ENCODE results near the gene PDCL2. TPM values are rescaled to one million over a fixed set of nuclear protein-coding genes. Genes with fewer than 3 reads are reported as not detected.

Gene PDCL2
- total RNA-seq, 3 donors from 2014 or later (not counting 1 experiment from before 2014, with no cell fraction given), result not detected

- Mint-ChIP-seq H3K27me3 (ENCODE audit: low read depth in 2 of 2) (peaks cover 11 to 21% of the 10 kb centered on the region in 2 donors), H3K27ac (peak overlapping the region in 1 of 2 donors; percentile 75), H3K4me1 (peaks cover 20 to 27% of the 10 kb centered on the region in 2 donors), H3K36me3 (no peaks in the 10 kb centered on the region), H3K4me3 (peak overlapping the region; percentile 90), H3K9me3 (no peaks in the 10 kb centered on the region)
- Histone ChIP-seq H3K36me3 (ENCODE audit: control insufficient read depth, insufficient read depth, low read length) (no peaks in the 10 kb centered on the region), H3K4me3 (ENCODE audit: low read length) (no peak overlapping the region), H3K27ac (ENCODE audit: low read length) (no peak overlapping the region), H3K9me3 (ENCODE audit: control insufficient read depth, insufficient read depth, low read length) (no peaks in the 10 kb centered on the region), H3K4me1 (ENCODE audit: control insufficient read depth, insufficient read depth, low read length) (no peaks in the 10 kb centered on the region), H3K27me3 (ENCODE audit: control insufficient read depth, insufficient read depth, low read length) (no peaks in the 10 kb centered on the region)
- no peak for TF ChIP-seq CTCF (IDR thresholded peaks at IDR 0.05)
- no peak for DNase-seq
- intact Hi-C loops (cut with micrococcal nuclease), result loop anchor here (5.0 to 10.0 kb wide), 5 partner anchors 203 to 1486 kb away; partner anchors contain the start of genes CHIC2, EXOC1, REST and SRD5A3
- WGBS (ENCODE audit: insufficient coverage), result 75% methylated on average over 4 of the region's 4 CpGs
- ATAC-seq, result no peak
Measured at GRCh38 chr4:55547918-55548317, 44.1 kb downstream of the PDCL2 start.

GRCh38 chr4:55547466-55547770 lies 44.6 kb downstream of the PDCL2 start:
- Histone ChIP-seq H3K27ac (ENCODE audit: low read length) (peak overlapping the region; percentile 77), H3K36me3 (ENCODE audit: control insufficient read depth, insufficient read depth, low read length) (no peaks in the 10 kb centered on the region), H3K4me3 (ENCODE audit: low read length) (peak overlapping the region; percentile 79), H3K4me1 (ENCODE audit: control insufficient read depth, insufficient read depth, low read length) (no peaks in the 10 kb centered on the region), H3K9me3 (ENCODE audit: control insufficient read depth, insufficient read depth, low read length) (no peaks in the 10 kb centered on the region), H3K27me3 (ENCODE audit: control insufficient read depth, insufficient read depth, low read length) (no peaks in the 10 kb centered on the region)
- Mint-ChIP-seq H3K36me3 (no peaks in the 10 kb centered on the region), H3K27me3 (ENCODE audit: low read depth in 2 of 2) (peaks cover 7 to 16% of the 10 kb centered on the region in 2 donors), H3K9me3 (no peaks in the 10 kb centered on the region), H3K4me1 (peaks cover 20 to 27% of the 10 kb centered on the region in 2 donors), H3K27ac (peak overlapping the region; percentile 75 to 89), H3K4me3 (peak overlapping the region; percentile 90)
- intact Hi-C loops (cut with micrococcal nuclease), result loop anchor here (5.0 to 10.0 kb wide), 5 partner anchors 203 to 1485 kb away; partner anchors contain the start of genes CHIC2, EXOC1, REST and SRD5A3
- no peak for TF ChIP-seq CTCF (IDR thresholded peaks at IDR 0.05)
- DNase-seq (no peak), ATAC-seq (no peak)
- 4% methylated on average over 9 of the region's 10 CpGs for WGBS (ENCODE audit: insufficient coverage)

GRCh38 chr4:55546756-55547465 lies 45.1 kb downstream of the PDCL2 start, which contains the start of gene CLOCK:
CLOCK (minus strand) TSS chr4:55546909; CDS start chr4:55482785, 64,124 bp downstream.
- Mint-ChIP-seq H3K9me3 (no peaks in the 10 kb centered on the region), H3K27ac (peak within 1 kb of the TSS; percentile 87 to 89), H3K36me3 (no peaks in the 10 kb centered on the region), H3K4me1 (peaks cover 20 to 27% of the 10 kb centered on the region in 2 donors), H3K27me3 (ENCODE audit: low read depth in 2 of 2) (peaks cover 6 to 16% of the 10 kb centered on the region in 2 donors), H3K4me3 (peak within 1 kb of the TSS; percentile 93)
- Histone ChIP-seq H3K4me3 (ENCODE audit: low read length) (peak within 1 kb of the TSS; percentile 79), H3K36me3 (ENCODE audit: control insufficient read depth, insufficient read depth, low read length) (no peaks in the 10 kb centered on the region), H3K27me3 (ENCODE audit: control insufficient read depth, insufficient read depth, low read length) (no peaks in the 10 kb centered on the region), H3K4me1 (ENCODE audit: control insufficient read depth, insufficient read depth, low read length) (no peaks in the 10 kb centered on the region), H3K9me3 (ENCODE audit: control insufficient read depth, insufficient read depth, low read length) (no peaks in the 10 kb centered on the region), H3K27ac (ENCODE audit: low read length) (peak within 1 kb of the TSS; percentile 77)
- peak; percentile 81 to 92 for DNase-seq
- intact Hi-C loops (cut with micrococcal nuclease), result loop anchor here (1.0 to 10.0 kb wide), 6 partner anchors 152 to 1485 kb away; partner anchors contain the start of genes CHIC2, EXOC1, REST and SRD5A3
- under 1% methylated on average over 71 of the region's 71 CpGs for WGBS (ENCODE audit: insufficient coverage)
- ATAC-seq, result peak; percentile 74 to 84 (median 77)
- peak; percentile 34 for TF ChIP-seq CTCF (IDR thresholded peaks at IDR 0.05)

Data from natural killer cell (primary cell).